Upper lobe of left lung (tissue), 4 donors: ENCODE measurements around the gene WNK1.

Source experiments
- CTCF ChIP-seq, 6 experiments: fragments of 450-650 bp in 4 of 6; fragments of 200-600 bp in 2 of 6; sonication (generic) in 2 of 6; IDR thresholded peaks; one replicate each; pipeline ENCODE4 v1.5.1; 2016 to 2019; ENCODE audit warnings: antibody characterized with exemption in 6 of 6
- POLR2A ChIP-seq, 4 donors: fragments of 450-650 bp; IDR thresholded peaks; one replicate each; pipeline ENCODE4 v1.5.1; 2016 to 2017; ENCODE audit warnings: antibody characterized with exemption in 4 of 4, mild to moderate bottlenecking in 2 of 4
- POLR2AphosphoS5 ChIP-seq, 2 donors: sonication (generic); formaldehyde crosslinking; IDR thresholded peaks; one replicate each; pipeline ENCODE4 v1.5.1; 2017; ENCODE audit warnings: antibody characterized with exemption in 2 of 2

GRCh38 chr12:788288-788687 lies 35.9 kb downstream of the WNK1 start:
- TF ChIP-seq CTCF (IDR thresholded peaks at IDR 0.05) (no peak), POLR2A (IDR thresholded peaks at IDR 0.05) (no peak), POLR2AphosphoS5 (IDR thresholded peaks at IDR 0.05) (no peak)
